Caco-2 (cell line): ENCODE data around the gene BTRC. TPM values are rescaled to one million over a fixed set of nuclear protein-coding genes. Genes with fewer than 3 reads are reported as not detected.

Experiments used
- BruUV-seq: library from RNA; stranded (reverse); fragments of 400-500 nt; replicated peaks from 2 replicates; lab custom pipeline; 2021; lab: Mats Ljungman, UMichigan
- CTCF ChIA-PET: fragments of 300-600 bp; sonication (Branson Sonifier 250); formaldehyde crosslinking; loops from one replicate; lab custom pipeline; 2022; ENCODE audit warnings: antibody characterized with exemption; lab: Charles Lee
- POLR2A ChIA-PET: fragments of 300-600 bp; sonication (Branson Sonifier 250); formaldehyde crosslinking; loops from one replicate; lab custom pipeline; 2022; ENCODE audit warnings: antibody characterized with exemption; lab: Charles Lee
- DNase-seq, 2 experiments: peaks; one replicate each; pipeline versions ENCODE4 v3.0.0 to v3.0.0-alpha.2; 2020 to 2022
- H3K27me3 ChIP-seq: replicated peaks from 2 replicates; pipeline ENCODE4 v1.6.0; 2011; ENCODE audit warnings: low read length; ENCODE audit not compliant: control insufficient read depth, insufficient read depth
- H3K36me3 ChIP-seq: 2 replicates; pipeline ENCODE4 v1.5.1; 2011; ENCODE audit warnings: low read length; ENCODE audit not compliant: control insufficient read depth, insufficient read depth
- H3K4me1 ChIP-seq: fragments of 250-450 bp; sonication (Bioruptor Pico); 2 replicates; pipeline ENCODE4 v1.5.1; 2020; ENCODE audit warnings: mild to moderate bottlenecking
- H3K4me3 ChIP-seq: 2 replicates; pipeline ENCODE4 v1.5.1; 2011; ENCODE audit warnings: low read depth, mild to moderate bottlenecking, control low read depth, low read length
- H3K9me3 ChIP-seq: fragments of 250-450 bp; sonication (Bioruptor Pico); 2 replicates; pipeline ENCODE4 v1.5.1; 2020; ENCODE audit warnings: mild to moderate bottlenecking, moderate library complexity
- H3K27ac Mint-ChIP-seq: one replicate; pipeline ENCODE4 v1.8.0; 2022; ENCODE audit warnings: mixed read lengths; ENCODE audit not compliant: unreplicated experiment
- H3K27me3 Mint-ChIP-seq: one replicate; pipeline ENCODE4 v1.8.0; 2022; ENCODE audit warnings: mixed read lengths; ENCODE audit not compliant: insufficient read depth, unreplicated experiment
- H3K36me3 Mint-ChIP-seq: one replicate; pipeline ENCODE4 v1.8.0; 2022; ENCODE audit warnings: mild to moderate bottlenecking, mixed read lengths; ENCODE audit not compliant: insufficient read depth, unreplicated experiment
- H3K4me1 Mint-ChIP-seq: one replicate; pipeline ENCODE4 v1.8.0; 2022; ENCODE audit warnings: low read depth, mixed read lengths; ENCODE audit not compliant: unreplicated experiment
- H3K4me3 Mint-ChIP-seq: one replicate; pipeline ENCODE4 v1.8.0; 2022; ENCODE audit warnings: mild to moderate bottlenecking, moderate library complexity, mixed read lengths; ENCODE audit not compliant: unreplicated experiment
- H3K9me3 Mint-ChIP-seq: one replicate; pipeline ENCODE4 v1.8.0; 2022; ENCODE audit warnings: mixed read lengths; ENCODE audit not compliant: unreplicated experiment
- intact Hi-C: fragments of 100-400 bp; cut with micrococcal nuclease; formaldehyde crosslinking; loops from one replicate; pipeline ENCODE4 v1.10.0; 2022; ENCODE audit not compliant: unreplicated experiment
- total RNA-seq: library from RNA; stranded (reverse); gene quantifications from 2 replicates; pipeline ENCODE4 v1.2.3, GENCODE V29; 2022
- TF ChIP-seq, protein P1 (sequence below), 2 experiments: fragments of 200-600 bp in 1 of 2; IDR thresholded peaks; 1 replicate in 1 of 2; 2 replicates in 1 of 2; pipeline versions ENCODE4 v1.5.1 to v1.8.0; 2011 to 2022; ENCODE audit warnings: antibody characterized with exemption in 1 of 2, control low read depth in 1 of 2, inconsistent platforms in 1 of 2, low read depth in 1 of 2, low read length in 1 of 2, mild to moderate bottlenecking in 1 of 2, moderate library complexity in 1 of 2; ENCODE audit not compliant: insufficient read depth in 1 of 2, severe bottlenecking in 1 of 2, unreplicated experiment in 1 of 2

The BTRC gene
- total RNA-seq, 1 experiment from 2014 or later: 19.6 TPM

DNA sequence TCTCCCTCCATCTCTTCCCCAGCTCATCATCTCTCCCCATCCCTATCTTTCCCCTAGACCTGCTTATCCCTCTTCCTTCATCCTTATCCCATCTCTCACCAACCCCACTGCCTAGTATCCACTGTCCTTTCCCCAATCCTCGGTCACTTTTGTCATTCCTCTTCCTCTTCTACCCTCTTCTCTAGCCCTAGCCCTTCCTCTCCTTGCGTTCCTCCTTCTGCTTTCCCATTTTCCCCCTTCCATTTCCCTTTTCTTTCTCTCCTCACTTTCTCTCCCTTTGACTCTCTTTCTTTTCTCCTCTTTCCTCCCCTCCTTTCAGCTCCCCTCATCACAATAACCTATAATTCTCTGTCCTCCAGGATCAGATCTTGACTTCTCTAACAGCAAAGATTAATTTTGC lies 150.5 kb downstream of the BTRC start:
- BruUV-seq: no TSS peak
- Histone ChIP-seq H3K9me3 (no peaks in the 10 kb centered on the region), H3K4me1 (no peaks in the 10 kb centered on the region), H3K36me3 (no peaks in the 10 kb centered on the region), H3K4me3 (no peak overlapping the region), H3K27me3 (no peaks in the 10 kb centered on the region)
- Mint-ChIP-seq H3K9me3 (no peaks in the 10 kb centered on the region), H3K36me3 (no peaks in the 10 kb centered on the region), H3K4me1 (no peaks in the 10 kb centered on the region), H3K27me3 (no peaks in the 10 kb centered on the region), H3K27ac (no peak overlapping the region), H3K4me3 (no peak overlapping the region)
- DNase-seq: no peak
- ChIA-PET CTCF (no interaction called here), POLR2A (no interaction called here)
- intact Hi-C loops: no loop called here
- TF ChIP-seq, protein P1, sequence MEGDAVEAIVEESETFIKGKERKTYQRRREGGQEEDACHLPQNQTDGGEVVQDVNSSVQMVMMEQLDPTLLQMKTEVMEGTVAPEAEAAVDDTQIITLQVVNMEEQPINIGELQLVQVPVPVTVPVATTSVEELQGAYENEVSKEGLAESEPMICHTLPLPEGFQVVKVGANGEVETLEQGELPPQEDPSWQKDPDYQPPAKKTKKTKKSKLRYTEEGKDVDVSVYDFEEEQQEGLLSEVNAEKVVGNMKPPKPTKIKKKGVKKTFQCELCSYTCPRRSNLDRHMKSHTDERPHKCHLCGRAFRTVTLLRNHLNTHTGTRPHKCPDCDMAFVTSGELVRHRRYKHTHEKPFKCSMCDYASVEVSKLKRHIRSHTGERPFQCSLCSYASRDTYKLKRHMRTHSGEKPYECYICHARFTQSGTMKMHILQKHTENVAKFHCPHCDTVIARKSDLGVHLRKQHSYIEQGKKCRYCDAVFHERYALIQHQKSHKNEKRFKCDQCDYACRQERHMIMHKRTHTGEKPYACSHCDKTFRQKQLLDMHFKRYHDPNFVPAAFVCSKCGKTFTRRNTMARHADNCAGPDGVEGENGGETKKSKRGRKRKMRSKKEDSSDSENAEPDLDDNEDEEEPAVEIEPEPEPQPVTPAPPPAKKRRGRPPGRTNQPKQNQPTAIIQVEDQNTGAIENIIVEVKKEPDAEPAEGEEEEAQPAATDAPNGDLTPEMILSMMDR (IDR thresholded peaks at IDR 0.05; ENCODE audit: insufficient read depth in 1 of 2, low read depth in 1 of 2, low read length in 1 of 2, severe bottlenecking in 1 of 2, unreplicated experiment in 1 of 2): no peak

- no peak for DNase-seq
- Mint-ChIP-seq H3K27me3 (no peaks in the 10 kb centered on the region), H3K4me1 (no peaks in the 10 kb centered on the region), H3K27ac (no peak overlapping the region), H3K36me3 (no peaks in the 10 kb centered on the region), H3K9me3 (no peaks in the 10 kb centered on the region), H3K4me3 (no peak overlapping the region)
- Histone ChIP-seq H3K9me3 (no peaks in the 10 kb centered on the region), H3K4me3 (no peak overlapping the region), H3K4me1 (no peaks in the 10 kb centered on the region), H3K27me3 (no peaks in the 10 kb centered on the region), H3K36me3 (no peaks in the 10 kb centered on the region)
- no TSS peak for BruUV-seq
- POLR2A ChIA-PET: interaction anchor here (0.5 to 0.6 kb wide), 2 partner anchors 261 to 1453 kb away, joined by 3 to 6 read pairs; no protein-coding TSS in a partner anchor
- TF ChIP-seq, protein P1 (IDR thresholded peaks at IDR 0.05; ENCODE audit: insufficient read depth in 1 of 2, low read depth in 1 of 2, low read length in 1 of 2, severe bottlenecking in 1 of 2, unreplicated experiment in 1 of 2): no peak
- CTCF ChIA-PET: no interaction called here
- intact Hi-C loops: no loop called here
Measured at GRCh38 chr10:101506829-101507661, 153.1 kb downstream of the BTRC start.

GRCh38 chr10:101507828-101508227 lies 153.9 kb downstream of the BTRC start:
- H3K9me3 ChIP-seq: no peaks in the 10 kb centered on the region
- Mint-ChIP-seq H3K4me3 (no peak overlapping the region), H3K9me3 (no peaks in the 10 kb centered on the region), H3K27me3 (no peaks in the 10 kb centered on the region), H3K27ac (no peak overlapping the region), H3K4me1 (no peaks in the 10 kb centered on the region), H3K36me3 (no peaks in the 10 kb centered on the region)
- intact Hi-C loops: no loop called here
- BruUV-seq: no TSS peak
- H3K27me3 ChIP-seq: no peaks in the 10 kb centered on the region
- TF ChIP-seq, protein P1 (IDR thresholded peaks at IDR 0.05; ENCODE audit: insufficient read depth in 1 of 2, low read depth in 1 of 2, low read length in 1 of 2, severe bottlenecking in 1 of 2, unreplicated experiment in 1 of 2): no peak
- no peaks in the 10 kb centered on the region for H3K36me3 ChIP-seq
- H3K4me1 ChIP-seq: no peaks in the 10 kb centered on the region
- no peak for DNase-seq
- H3K4me3 ChIP-seq: no peak overlapping the region
- POLR2A ChIA-PET: interaction anchor here (0.6 kb wide), 1 partner anchor 262 kb away, joined by 3 read pairs; no protein-coding TSS in a partner anchor
- CTCF ChIA-PET: no interaction called here
